Hematopoietic multipotent progenitor cell (in vitro differentiated cells): ENCODE measurements around the gene ROBO1. TPM values are rescaled to one million over a fixed set of nuclear protein-coding genes. Genes with fewer than 3 reads are reported as not detected.

Experiments
- DNase-seq, 3 donors: peaks; one replicate each; pipeline ENCODE4 v3.0.0-alpha.2; 2011 to 2015; ENCODE audit warnings: low read depth in 2 of 3, low spot score in 2 of 3
- total RNA-seq: library from RNA; depleted of rRNA; stranded (reverse); fragments of >200 nt; gene quantifications from one replicate; pipeline ENCODE4 v1.2.3, GENCODE V29; 2012

ROBO1 gene
- total RNA-seq, 1 donor: 3.2 TPM

GRCh38 chr3:79111375-79112052, 656.3 kb downstream of the ROBO1 start:
- DNase-seq: no peak

- no peak for DNase-seq
These were observed 658.0 kb downstream of the ROBO1 start for GRCh38 chr3:79109754-79110153.

GRCh38 chr3:79103307-79103706, 664.5 kb downstream of the ROBO1 start:
- no peak for DNase-seq

- DNase-seq: no peak
These were observed 669.7 kb downstream of the ROBO1 start for GRCh38 chr3:79097964-79098660.

- DNase-seq: no peak
These were observed 673.1 kb downstream of the ROBO1 start for GRCh38 chr3:79094654-79095053.

- peak in 2 of 3 donors; percentile 18 to 45 for DNase-seq
These were observed 681.3 kb downstream of the ROBO1 start for GRCh38 chr3:79086514-79086913.

- no peak for DNase-seq
These were observed 682.6 kb downstream of the ROBO1 start for GRCh38 chr3:79085171-79085570.

- DNase-seq: no peak
These were observed 686.5 kb downstream of the ROBO1 start for GRCh38 chr3:79081335-79081734.

- DNase-seq: no peak
These were observed 693.2 kb downstream of the ROBO1 start for GRCh38 chr3:79074558-79074957.

GRCh38 chr3:79067734-79068133, 700.1 kb downstream of the ROBO1 start:
- DNase-seq: no peak

GRCh38 chr3:79066481-79066880, 701.3 kb downstream of the ROBO1 start:
- DNase-seq: no peak

GRCh38 chr3:79063624-79064023, 704.2 kb downstream of the ROBO1 start:
- DNase-seq: no peak

- DNase-seq: no peak
These were observed 710.0 kb downstream of the ROBO1 start for GRCh38 chr3:79057756-79058155.

GRCh38 chr3:79056498-79056897, 711.3 kb downstream of the ROBO1 start:
- no peak for DNase-seq

- DNase-seq: no peak
These were observed 715.6 kb downstream of the ROBO1 start for GRCh38 chr3:79052054-79052681.

- DNase-seq: no peak
These were observed 720.2 kb downstream of the ROBO1 start for GRCh38 chr3:79047581-79047980.

GRCh38 chr3:79041621-79042020, 726.2 kb downstream of the ROBO1 start:
- no peak for DNase-seq

GRCh38 chr3:79040701-79041100, 727.1 kb downstream of the ROBO1 start:
- no peak for DNase-seq

- no peak for DNase-seq
These were observed 727.7 kb downstream of the ROBO1 start for GRCh38 chr3:79040091-79040490.

- DNase-seq: no peak
These were observed 728.6 kb downstream of the ROBO1 start for GRCh38 chr3:79039192-79039591.

- DNase-seq: no peak
These were observed 729.2 kb downstream of the ROBO1 start for GRCh38 chr3:79038636-79039035.

GRCh38 chr3:79038057-79038456, 729.7 kb downstream of the ROBO1 start:
- no peak for DNase-seq
